Parathyroid adenoma (tissue), 2 donors: ENCODE measurements around the gene HID1.
"Not testable (repeated sequence)": the region's sequence is repeated elsewhere in the genome, so short reads cannot be mapped to it uniquely, and the experiment has no call there.

Experiments used
- H2AFZ ChIP-seq: fragments of 300-600 bp; sonication (generic); one replicate; pipeline ENCODE4 v1.7.0; 2017; ENCODE audit warnings: antibody characterized with exemption, mild to moderate bottlenecking
- H3K27ac ChIP-seq: fragments of 300-600 bp; sonication (generic); one replicate; pipeline ENCODE4 v1.7.0; 2017
- H3K27me3 ChIP-seq: fragments of 300-600 bp; sonication (generic); one replicate; pipeline ENCODE4 v1.7.0; 2017; ENCODE audit warnings: low read length; ENCODE audit not compliant: control insufficient read depth, insufficient read depth
- H3K36me3 ChIP-seq: fragments of 300-600 bp; sonication (generic); one replicate; pipeline ENCODE4 v1.7.0; 2017; ENCODE audit warnings: low read length; ENCODE audit not compliant: control insufficient read depth, insufficient read depth
- H3K4me1 ChIP-seq: fragments of 300-600 bp; sonication (generic); one replicate; pipeline ENCODE4 v1.7.0; 2017; ENCODE audit warnings: control low read depth
- H3K4me2 ChIP-seq: fragments of 300-600 bp; sonication (generic); one replicate; pipeline ENCODE4 v1.7.0; 2017; ENCODE audit warnings: low read length
- H3K4me3 ChIP-seq: fragments of 300-600 bp; sonication (generic); one replicate; pipeline ENCODE4 v1.7.0; 2017; ENCODE audit warnings: low read depth, low read length
- H3K79me2 ChIP-seq: fragments of 300-600 bp; sonication (generic); one replicate; pipeline ENCODE4 v1.7.0; 2017; ENCODE audit warnings: control low read depth
- H3K9ac ChIP-seq: fragments of 300-600 bp; sonication (generic); one replicate; pipeline ENCODE4 v1.7.0; 2017; ENCODE audit warnings: mild to moderate bottlenecking
- H3K9me3 ChIP-seq: fragments of 300-600 bp; sonication (generic); one replicate; pipeline ENCODE4 v1.7.0; 2017; ENCODE audit warnings: low read length; ENCODE audit not compliant: control insufficient read depth
- CTCF ChIP-seq: fragments of 300-600 bp; sonication (generic); IDR thresholded peaks from one replicate; pipeline ENCODE4 v1.7.0; 2017; ENCODE audit warnings: antibody characterized with exemption, mild to moderate bottlenecking
- donor health status: primary hyperparathyroidism.

The HID1 gene

GRCh38 chr17:75006653-75007052 is 34.1 kb upstream of the HID1 start:
- Histone ChIP-seq H3K4me1 (no peaks in the 10 kb centered on the region), H3K9me3 (no peaks in the 10 kb centered on the region)
- TF ChIP-seq CTCF = no peak

GRCh38 chr17:75006084-75006483 is 33.5 kb upstream of the HID1 start:
- not testable (repeated sequence) for H3K9me3 ChIP-seq, H3K27me3 ChIP-seq, H3K79me2 ChIP-seq, H3K4me2 ChIP-seq, H3K9ac ChIP-seq, H3K4me1 ChIP-seq, H2AFZ ChIP-seq, H3K4me3 ChIP-seq, H3K27ac ChIP-seq, H3K36me3 ChIP-seq

More at GRCh38 chr17:75006653-75007052, 34.1 kb upstream of the HID1 start:
- H3K27me3 ChIP-seq = no peaks in the 10 kb centered on the region
- no peak overlapping the region for H3K4me2 ChIP-seq
- H2AFZ ChIP-seq = no peak overlapping the region
- H3K79me2 ChIP-seq = no peaks in the 10 kb centered on the region
- no peaks in the 10 kb centered on the region for H3K36me3 ChIP-seq
- H3K9ac ChIP-seq = no peak overlapping the region
- no peak overlapping the region for H3K4me3 ChIP-seq
- no peak overlapping the region for H3K27ac ChIP-seq

GRCh38 chr17:75005291-75005690 is 32.7 kb upstream of the HID1 start:
- H3K27me3 ChIP-seq = no peaks in the 10 kb centered on the region
- TF ChIP-seq CTCF = no peak
- no peaks in the 10 kb centered on the region for H3K9me3 ChIP-seq
- H3K4me2 ChIP-seq = no peak overlapping the region
- no peak overlapping the region for H3K9ac ChIP-seq
- no peaks in the 10 kb centered on the region for H3K4me1 ChIP-seq
- H3K4me3 ChIP-seq = no peak overlapping the region
- no peaks in the 10 kb centered on the region for H3K79me2 ChIP-seq
- no peak overlapping the region for H2AFZ ChIP-seq
- no peak overlapping the region for H3K27ac ChIP-seq
- no peaks in the 10 kb centered on the region for H3K36me3 ChIP-seq

- no peak overlapping the region for H3K27ac ChIP-seq
- no peak overlapping the region for H3K9ac ChIP-seq
Observed at GRCh38 chr17:75004371-75004770, 31.8 kb upstream of the HID1 start.

GRCh38 chr17:75003957-75004355 is 31.4 kb upstream of the HID1 start:
- no peak for TF ChIP-seq CTCF
- no peak overlapping the region for H2AFZ ChIP-seq
- no peaks in the 10 kb centered on the region for H3K79me2 ChIP-seq
- no peak overlapping the region for H3K9ac ChIP-seq
- no peak overlapping the region for H3K27ac ChIP-seq
- H3K4me3 ChIP-seq = no peak overlapping the region
- no peaks in the 10 kb centered on the region for H3K27me3 ChIP-seq
- H3K36me3 ChIP-seq = no peaks in the 10 kb centered on the region
- H3K4me2 ChIP-seq = no peak overlapping the region
- H3K9me3 ChIP-seq = no peaks in the 10 kb centered on the region
- no peaks in the 10 kb centered on the region for H3K4me1 ChIP-seq

More at GRCh38 chr17:75004371-75004770, 31.8 kb upstream of the HID1 start:
- no peak overlapping the region for H2AFZ ChIP-seq
- H3K4me2 ChIP-seq = no peak overlapping the region
- TF ChIP-seq CTCF = no peak
- no peaks in the 10 kb centered on the region for H3K79me2 ChIP-seq
- H3K36me3 ChIP-seq = no peaks in the 10 kb centered on the region
- H3K27me3 ChIP-seq = no peaks in the 10 kb centered on the region
- no peaks in the 10 kb centered on the region for H3K4me1 ChIP-seq
- no peak overlapping the region for H3K4me3 ChIP-seq
- no peaks in the 10 kb centered on the region for H3K9me3 ChIP-seq
